HG03097 (cell line): ENCODE results near the gene CLEC4G.
A peak's percentile ranks its signal among the peaks of the same experiment; 100 is the strongest.

Source experiments
- ATAC-seq: cut with Tn5 transposase; IDR thresholded peaks from one replicate; pipeline ENCODE4 v1.9.1; 2021; ENCODE audit not compliant: unreplicated experiment, low FRiP score

CLEC4G gene

DNA sequence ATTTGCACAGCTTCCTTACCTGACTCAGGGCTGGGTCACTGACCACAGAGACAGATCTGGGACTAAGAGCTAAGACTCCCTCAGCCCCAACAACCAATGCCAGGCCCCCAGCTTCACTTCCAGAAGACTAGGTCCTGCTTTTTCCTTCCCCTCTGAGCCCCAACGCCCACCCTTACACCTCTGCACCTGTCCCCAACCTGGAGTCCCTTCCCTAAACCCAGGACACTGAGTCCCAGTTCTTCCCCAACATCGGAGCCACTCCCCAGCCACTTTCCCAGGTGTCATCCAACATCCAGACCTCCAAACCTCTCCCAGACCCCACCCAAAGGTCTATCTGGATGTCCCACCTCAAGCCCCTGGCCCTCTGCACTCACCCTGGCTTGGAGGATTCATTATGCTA is 32.9 kb downstream of the CLEC4G start:
- ATAC-seq = no peak

DNA sequence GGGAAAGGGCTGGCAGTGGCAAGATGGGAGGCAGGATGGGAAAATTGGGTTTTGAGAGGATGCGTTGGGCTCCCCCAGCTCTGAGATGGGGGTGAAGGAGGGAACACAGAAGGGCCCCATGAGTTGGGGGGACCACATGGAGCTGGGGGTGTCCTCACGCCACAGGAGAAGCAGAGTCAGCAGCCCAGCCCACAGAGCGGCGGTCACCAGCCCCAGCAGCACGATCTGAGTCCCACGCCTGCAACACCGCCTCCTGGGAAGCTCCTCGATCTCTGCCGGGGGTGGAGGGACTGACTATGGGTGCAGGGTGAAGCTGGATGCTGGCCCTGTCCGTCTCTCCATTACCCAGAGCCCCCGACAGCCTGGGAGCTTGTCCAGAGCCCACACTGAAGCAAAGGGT is 33.3 kb downstream of the CLEC4G start:
- ATAC-seq = no peak

DNA sequence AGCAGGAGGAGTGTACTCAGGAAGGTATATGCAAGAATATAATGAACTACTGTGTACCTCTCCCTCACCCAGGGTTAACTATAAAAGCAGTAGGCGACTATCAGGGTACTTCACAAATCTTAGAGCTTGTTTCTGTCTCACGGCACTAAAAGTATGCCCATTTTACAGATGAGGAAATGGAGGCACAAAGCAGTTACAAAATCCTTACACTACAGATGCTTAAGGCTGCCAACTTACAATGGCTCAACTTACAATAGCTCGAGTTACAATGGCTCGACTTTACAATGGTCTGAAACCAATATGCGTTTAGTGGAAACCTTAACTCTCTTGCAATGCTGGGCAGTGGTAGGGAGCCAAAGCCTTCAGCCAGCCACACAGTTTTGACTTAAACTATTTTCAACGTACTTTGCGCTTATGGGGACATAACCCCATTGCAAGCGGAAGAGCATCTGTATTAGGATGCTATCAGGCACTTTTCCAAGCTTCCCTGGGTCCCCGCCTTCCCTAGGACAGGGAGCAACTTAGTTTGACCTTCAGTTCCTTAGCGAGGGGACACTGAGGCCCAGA is 34.1 kb downstream of the CLEC4G start:
- no peak for ATAC-seq

DNA sequence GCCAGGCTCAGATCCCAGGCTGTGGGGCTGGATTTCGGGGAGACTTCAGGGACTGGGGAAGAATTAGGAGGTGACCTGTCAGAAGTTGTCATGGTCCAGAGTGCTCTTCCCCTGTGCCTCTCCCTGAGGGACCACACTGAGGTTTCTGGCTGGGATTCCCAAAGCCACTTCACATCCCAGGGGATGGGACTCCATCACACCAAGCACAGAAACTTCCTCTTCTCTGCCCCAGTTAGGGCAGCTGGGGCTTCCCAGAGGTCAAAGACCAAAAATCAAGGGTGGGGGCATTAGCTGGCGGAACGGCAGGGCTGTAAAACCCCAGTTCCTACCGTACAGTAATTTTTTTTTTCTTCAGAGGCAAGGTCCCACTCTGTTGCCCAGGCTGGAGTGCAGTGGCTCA is 37.4 kb downstream of the CLEC4G start:
- no peak for ATAC-seq

DNA sequence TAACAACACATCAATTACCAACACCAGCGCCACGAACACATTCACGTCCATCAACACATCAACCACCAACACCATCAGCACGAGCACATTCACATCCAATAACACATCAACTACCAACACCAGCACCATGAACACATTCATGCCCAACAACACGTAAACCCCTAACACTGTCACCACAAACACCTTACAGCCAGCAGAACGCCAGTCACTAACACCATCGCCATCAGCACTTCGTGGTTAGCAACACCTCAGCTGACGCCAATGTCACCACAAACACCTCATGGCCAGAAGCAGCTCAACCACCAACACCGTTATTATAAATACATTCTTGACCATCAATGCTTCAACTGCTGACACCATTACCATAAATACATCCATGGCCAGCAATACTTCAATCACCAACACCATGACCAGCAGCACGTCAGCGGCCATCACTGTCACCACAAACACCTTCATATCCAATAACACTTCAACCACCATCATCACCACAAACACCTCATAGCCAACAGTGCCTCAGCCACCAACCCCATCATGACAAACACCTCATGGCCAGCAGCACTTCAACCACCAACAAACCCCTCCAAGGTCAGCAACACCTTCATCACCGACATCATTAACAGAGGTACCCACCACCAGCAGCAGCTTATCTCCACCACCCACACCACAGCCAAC is 39.4 kb downstream of the CLEC4G start:
- ATAC-seq = no peak

DNA sequence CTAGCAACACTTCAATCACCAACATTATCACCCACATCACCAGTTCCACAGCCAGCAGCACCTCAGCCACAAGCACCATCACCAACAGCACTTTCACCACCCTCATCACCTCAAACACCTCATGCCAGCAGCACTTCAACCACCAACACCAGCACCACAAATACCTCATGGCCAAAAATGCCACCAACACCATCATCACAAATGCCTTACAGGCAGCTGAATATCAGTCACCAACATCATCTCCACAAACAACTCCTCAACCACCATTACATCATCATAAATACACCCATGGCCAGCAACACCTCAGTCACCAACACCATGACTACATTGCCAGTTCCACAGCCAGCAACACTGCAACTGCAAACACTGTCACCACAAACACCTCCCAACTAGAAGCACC is 40.4 kb downstream of the CLEC4G start:
- no peak for ATAC-seq

DNA sequence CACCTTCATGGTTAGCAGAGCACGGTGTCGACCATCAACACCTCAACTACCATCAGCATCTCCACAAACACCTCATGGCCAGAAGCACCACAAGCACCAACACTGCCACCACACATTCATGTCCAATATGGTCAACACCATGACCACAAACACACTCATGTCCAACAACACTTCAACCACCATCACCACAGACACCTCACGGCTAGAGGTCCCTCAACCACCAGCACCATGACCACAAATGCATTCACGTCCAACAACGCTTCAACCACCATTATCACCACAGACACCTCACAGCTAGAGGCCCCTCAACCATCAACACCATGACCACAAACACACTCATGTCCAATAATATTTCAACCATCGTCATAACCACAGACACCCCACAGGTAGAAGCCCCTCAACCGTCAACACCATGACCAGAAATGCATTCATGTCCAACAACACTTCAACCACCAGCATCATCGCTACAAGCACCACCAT is 41.1 kb downstream of the CLEC4G start:
- ATAC-seq = no peak

DNA sequence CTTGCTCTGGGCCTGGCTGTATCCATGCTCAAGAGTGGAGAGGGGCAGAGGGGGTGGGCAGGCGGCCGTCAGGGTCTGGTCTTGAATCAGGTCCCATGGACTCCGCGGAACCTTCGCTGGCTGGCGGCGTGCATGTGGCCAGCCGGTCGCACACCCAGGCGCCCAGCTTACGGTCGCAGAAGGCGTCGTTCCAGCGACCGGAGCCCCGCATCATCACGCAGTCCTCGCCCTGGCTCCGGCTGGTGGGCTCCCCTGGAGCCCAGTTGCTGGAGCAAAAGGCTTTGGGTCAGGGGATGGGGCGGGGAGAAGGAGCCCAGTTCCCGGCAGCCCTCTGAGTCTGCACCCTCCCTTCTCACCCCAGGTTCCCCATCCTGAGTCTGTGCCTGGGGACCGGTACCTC is 42.7 kb downstream of the CLEC4G start:
- ATAC-seq = no peak

DNA sequence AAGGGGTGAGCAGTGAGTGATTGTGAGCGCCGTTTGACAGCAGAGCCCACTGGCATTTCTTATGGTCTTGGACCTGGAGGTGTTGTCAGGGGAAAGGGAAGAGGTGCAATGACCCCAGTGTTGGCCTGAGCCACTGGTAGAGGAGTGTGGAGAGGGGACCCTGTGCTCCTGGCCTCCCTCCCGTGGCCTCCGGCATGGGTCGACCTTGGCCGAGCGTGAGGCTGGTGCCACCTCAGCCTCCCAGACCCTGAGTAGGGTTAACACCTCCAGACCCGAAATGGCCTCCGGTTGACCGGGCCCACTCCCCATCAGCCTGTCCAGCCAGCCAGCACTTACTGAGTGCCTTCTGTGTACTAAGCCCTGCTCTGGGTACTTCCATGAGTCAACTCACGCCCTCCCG is 44.7 kb downstream of the CLEC4G start:
- ATAC-seq = no peak

DNA sequence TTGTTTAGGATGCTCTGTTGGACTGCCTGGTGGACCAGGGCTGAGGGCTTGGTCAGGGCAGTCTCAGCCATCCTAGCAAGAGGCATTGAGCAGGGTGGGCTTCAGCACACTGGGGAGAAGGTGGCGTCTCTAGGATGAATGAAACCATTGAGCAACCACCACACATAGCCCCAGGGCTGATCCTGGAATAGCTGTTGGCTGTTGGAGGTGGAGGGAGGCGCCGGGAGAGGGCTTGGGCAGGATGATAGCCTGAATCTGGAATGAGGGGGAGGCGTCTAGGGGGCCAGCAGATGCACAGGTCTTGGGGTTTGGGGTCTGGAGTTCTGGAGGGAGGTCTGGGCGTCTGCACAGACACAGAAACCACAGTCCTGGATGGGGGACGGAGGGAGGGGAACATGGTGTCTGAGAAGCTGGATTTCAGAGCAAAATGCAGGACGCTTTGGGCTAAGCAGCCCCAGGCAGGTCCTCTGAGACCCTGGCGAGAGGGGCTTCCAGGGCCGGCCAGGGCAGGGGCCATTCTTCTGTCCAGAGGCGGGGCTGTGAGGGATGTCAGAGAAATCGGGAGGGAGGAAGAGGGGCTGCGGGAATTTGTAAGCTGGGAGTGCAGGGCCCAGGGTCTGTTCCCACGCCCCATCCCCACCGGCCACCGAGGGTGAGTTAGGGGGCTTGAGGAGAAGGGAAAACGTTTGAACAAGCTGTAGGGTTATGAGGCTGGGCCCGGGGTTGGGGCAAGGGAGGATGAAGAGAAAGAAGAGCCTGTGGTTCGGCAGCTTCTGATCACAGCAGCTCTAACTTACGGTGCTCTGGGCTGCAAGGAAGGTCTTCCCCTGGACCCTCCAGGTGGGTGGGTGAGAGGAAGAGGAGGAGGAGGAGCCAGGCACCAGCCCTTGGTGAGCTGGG is 46.1 kb downstream of the CLEC4G start:
- ATAC-seq = no peak

DNA sequence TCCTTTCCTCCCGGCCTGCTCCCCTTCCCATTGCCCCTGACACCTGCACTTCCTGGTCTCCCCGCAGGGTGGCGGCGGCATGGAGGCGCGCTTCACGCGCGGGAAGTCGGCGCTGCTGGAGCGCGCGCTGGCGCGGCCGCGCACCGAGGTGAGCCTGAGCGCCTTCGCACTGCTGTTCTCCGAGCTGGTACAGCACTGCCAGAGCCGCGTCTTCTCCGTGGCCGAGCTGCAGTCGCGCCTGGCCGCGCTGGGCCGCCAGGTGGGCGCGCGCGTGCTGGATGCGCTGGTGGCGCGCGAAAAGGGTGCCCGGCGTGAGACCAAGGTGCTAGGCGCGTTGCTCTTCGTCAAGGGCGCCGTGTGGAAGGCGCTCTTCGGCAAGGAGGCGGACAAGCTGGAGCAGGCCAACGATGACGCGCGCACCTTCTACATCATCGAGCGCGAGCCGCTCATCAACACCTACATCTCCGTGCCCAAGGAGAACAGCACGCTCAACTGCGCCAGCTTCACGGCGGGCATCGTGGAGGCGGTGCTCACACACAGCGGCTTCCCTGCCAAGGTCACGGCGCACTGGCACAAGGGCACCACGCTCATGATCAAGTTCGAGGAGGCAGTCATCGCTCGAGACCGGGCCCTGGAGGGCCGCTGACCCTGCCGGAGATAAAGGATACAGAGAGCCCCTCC is 49.6 kb downstream of the CLEC4G start:
- ATAC-seq = no peak

DNA sequence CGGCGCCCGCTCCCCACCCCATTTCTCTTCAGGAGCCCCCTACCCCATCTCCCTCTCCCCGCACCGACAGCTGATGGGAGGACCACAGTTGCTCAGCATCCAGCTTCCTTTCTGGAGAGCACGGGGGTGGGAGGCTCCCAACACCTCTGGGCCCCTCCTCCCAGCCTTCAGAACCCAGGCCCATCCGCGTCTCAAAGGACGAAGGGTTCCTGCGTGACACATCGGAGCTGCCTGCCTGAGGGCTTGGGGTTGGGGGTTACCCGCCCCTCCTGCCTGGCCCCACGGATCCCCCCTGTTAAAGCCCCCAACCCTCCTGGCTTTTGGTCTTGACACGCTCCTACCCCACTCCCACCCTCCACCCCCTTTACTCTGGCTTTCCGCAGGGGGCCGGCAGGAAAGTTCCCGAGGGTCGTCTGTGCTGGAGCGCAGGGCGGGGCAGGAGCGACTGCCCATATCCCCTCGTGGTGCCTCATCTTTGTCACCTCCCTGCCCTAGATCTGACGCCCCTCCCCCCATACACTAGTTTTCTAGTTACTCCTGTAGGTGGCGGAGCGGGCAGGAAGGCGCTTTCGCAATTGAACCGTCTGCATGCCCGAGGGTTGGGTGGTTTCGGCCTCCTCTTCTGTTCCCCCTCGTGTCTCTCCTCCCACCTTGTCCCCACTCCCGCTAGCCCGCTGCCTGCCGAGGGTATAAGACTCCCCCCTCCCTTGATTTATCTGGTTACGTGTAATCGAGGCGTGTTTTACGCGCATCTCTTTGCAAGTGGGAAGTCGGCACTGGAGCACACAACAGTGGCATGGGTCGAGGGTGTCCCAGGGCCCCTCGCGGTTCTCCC is 50.4 kb downstream of the CLEC4G start:
- peak; percentile 17 for ATAC-seq

DNA sequence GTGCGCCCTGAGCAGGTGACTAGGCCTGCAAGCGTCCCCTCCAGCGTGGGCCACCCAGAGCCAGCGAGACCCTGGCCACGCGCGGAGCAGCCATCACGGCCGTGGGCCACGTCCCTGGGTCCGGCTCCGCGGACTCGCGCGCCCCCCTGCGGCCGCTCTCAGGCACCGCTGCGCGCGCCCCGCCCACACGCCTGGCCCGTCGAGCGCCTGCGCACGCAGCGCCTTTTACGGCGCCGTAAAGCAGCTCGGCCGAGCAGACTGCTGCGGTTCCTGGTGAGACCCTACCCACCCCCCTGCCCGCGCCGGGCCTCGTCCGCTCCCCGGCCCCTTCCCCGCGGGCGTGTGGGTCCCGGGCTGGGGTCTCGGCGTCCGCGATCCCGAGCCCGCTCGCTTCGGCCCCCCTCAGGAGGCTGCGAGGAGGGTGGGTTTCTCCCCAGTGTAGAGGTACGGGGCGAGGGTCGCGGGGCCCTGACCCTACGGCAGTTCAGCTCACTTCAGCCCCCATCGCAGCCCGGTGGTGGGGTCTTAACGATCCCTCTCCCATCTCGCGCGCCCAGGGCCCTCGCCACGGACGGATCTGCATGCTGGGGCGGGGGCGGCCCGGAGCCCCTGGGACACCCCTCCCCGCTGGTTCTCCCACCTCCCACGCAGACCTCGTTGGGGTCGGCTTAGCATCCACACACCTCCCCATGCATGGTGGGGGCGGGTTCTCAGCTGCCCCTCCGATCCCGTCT is 51.1 kb downstream of the CLEC4G start, which contains the start of gene TRAPPC5:
Gene TRAPPC5 (plus strand): TSS at position 228 of the 734 bp plus-strand sequence. CDS start 1,421 bp downstream, outside the sequence.
- peak; percentile 48 for ATAC-seq

DNA sequence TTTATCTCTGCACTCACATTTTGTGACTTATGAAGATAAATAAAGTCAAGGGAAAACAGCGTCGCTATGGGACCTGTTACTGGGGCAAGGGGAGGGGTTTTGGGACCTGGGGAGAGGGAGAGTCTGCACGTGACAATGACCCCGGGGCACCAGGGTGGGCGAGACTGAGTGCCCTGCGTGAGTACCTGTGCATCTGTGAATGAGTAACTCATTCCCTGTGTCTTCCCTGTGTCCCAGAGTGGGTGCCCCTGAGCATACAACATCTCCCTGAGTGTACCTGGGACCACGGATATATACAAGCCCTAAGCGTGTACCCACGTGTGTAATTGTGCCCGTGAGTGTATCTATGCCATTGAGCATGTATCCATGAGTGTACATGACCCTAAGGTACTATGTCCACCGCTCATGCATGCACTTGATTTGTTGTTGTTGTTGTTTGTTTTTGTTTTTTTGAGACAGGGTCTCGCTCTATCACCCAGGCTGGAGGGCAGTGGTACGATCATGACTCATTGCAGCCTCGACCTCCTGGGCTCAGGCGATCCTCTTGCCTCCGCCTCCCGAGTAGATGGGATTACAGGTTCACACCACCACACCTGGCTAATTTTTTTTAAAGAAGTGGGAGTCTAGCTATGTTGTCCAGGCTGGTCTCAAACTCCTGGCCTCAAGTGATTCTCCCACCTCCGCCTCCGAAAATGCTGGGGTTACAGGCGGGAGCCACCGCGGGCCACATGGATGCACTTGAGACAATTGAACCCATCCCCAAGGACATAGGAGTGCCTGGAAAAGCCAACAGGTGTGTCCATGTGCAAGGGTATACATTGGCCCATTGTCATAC is 51.9 kb downstream of the CLEC4G start:
- ATAC-seq = no peak

DNA sequence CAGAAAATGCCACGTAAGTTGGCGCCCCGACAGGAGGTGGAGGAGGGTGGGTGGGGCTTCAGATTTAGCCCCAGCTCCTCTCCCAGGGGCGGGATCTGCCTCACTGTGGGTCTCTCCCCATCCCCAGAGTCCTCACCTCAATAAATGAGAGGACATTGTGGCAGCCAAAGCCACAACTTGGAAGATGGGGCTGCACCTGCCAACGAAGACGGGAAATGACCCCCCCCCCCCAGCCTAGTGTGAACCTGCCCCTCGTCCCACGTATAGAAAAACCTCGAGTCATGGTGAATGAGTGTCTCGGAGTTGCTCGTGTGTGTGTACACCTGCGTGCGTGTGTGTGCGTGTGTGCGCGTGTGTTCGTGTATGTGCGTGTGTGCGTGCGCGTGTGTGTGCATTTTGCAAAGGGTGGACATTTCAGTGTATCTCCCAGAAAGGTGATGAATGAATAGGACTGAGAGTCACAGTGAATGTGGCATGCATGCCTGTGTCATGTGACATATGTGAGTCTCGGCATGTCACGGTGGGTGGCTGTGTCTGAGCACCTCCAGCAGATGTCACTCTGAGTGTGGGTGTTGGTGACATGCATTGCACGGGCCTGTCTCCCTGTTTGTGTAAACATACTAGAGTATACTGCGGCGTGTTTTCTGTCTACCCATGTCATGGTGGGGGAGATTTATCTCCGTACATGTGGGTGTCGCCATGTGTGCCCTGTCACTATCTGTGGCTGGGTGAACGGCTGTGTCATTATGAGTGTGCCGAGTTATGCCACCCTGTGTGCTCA is 52.7 kb downstream of the CLEC4G start:
- ATAC-seq = no peak
